GM06990 (cell line): ENCODE data around the gene IFFO2.
A peak's percentile ranks its signal among the peaks of the same experiment; 100 is the strongest.

Experiments
- DNase-seq: peaks from one replicate; pipeline ENCODE4 v3.0.0-alpha.2; 2011; ENCODE audit not compliant: insufficient read length; ENCODE audit errors: extremely low read depth
- H3K27me3 ChIP-seq: replicated peaks from 2 replicates; pipeline ENCODE4 v1.6.0; 2011; ENCODE audit warnings: low read length; ENCODE audit not compliant: control insufficient read depth, insufficient read depth
- H3K36me3 ChIP-seq: 2 replicates; pipeline ENCODE4 v1.5.1; 2011; ENCODE audit warnings: low read length; ENCODE audit not compliant: control insufficient read depth, insufficient read depth
- H3K4me3 ChIP-seq: replicated peaks from 2 replicates; pipeline ENCODE4 v1.5.1; 2011; ENCODE audit warnings: low read depth, mild to moderate bottlenecking, control low read depth, low read length
- TF ChIP-seq, protein P1 (sequence below): IDR thresholded peaks from 2 replicates; pipeline ENCODE4 v1.5.1; 2011; ENCODE audit warnings: low read length, control low read depth, mild to moderate bottlenecking, inconsistent platforms; ENCODE audit not compliant: insufficient read depth, poor library complexity, severe bottlenecking

IFFO2 gene

DNA sequence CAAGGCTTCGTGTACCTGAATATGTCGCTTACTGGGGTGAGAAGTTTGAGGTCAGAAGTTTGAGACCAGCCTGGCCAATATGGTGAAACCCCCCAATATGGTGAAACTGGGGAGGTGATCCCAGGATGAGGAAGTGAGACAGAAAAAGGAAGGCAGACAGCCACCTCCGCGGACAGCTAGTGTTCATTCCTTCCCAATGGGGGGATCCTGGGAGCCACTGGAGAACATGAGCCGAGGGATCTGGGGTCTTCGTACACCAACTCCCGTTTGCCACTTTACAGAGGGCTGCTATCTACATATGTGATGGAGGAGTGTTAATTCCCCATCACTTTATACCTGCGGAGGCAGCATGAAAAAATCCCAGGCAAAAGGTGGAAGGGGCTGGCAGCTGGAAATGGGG, 19.6 kb upstream of the IFFO2 start:
- TF ChIP-seq, protein P1, sequence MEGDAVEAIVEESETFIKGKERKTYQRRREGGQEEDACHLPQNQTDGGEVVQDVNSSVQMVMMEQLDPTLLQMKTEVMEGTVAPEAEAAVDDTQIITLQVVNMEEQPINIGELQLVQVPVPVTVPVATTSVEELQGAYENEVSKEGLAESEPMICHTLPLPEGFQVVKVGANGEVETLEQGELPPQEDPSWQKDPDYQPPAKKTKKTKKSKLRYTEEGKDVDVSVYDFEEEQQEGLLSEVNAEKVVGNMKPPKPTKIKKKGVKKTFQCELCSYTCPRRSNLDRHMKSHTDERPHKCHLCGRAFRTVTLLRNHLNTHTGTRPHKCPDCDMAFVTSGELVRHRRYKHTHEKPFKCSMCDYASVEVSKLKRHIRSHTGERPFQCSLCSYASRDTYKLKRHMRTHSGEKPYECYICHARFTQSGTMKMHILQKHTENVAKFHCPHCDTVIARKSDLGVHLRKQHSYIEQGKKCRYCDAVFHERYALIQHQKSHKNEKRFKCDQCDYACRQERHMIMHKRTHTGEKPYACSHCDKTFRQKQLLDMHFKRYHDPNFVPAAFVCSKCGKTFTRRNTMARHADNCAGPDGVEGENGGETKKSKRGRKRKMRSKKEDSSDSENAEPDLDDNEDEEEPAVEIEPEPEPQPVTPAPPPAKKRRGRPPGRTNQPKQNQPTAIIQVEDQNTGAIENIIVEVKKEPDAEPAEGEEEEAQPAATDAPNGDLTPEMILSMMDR: no peak
- Histone ChIP-seq H3K27me3 (no peaks in the 10 kb centered on the region; the same call in 1 of the 2 replicates), H3K36me3 (no peaks in the 10 kb centered on the region), H3K4me3 (no peak overlapping the region)
- DNase-seq: no peak

DNA sequence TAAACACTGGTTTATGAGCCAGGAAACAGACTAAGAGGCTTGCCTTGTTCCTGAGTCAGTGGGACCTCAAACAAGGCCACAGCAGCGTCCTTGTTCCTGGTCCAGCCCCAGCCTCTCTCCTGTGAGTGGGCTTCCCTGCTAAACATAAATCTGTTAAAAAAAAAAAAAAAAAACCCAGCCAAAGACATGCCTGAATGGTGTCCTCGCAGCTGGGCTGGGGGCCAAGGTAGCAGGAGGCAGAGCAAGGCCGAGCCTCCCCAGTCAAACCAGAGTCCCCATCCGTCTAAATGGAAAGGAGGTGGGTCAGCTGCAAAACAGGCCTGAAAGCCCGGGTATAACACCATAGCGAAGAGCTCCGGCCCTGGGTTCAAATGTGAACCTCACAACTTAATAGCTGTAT, 18.1 kb upstream of the IFFO2 start:
- no peaks in the 10 kb centered on the region for H3K36me3 ChIP-seq
- H3K27me3 ChIP-seq: no peaks in the 10 kb centered on the region; the same call in 1 of the 2 replicates
- DNase-seq: no peak
- TF ChIP-seq, protein P1: no peak
- no peak overlapping the region for H3K4me3 ChIP-seq

DNA sequence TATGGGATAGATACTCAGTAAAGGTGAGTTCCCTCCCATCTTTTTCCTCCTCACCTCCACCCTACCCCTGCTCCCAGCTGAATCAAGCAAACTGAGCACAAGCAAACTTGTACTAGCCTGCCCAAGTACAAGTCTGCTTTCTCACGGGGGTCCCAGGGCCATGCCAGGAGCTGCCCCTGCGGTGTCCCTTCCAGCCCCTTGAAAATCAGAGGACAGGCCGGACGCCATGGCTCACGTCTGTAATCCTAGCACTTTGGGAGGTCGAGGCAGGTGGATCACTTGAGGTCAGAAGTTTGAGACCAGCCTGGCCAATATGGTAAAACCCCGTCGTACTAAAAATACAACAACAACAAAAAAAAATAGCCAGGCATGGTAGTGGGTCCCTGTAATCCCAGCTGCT, 17.5 kb upstream of the IFFO2 start:
- Histone ChIP-seq H3K4me3 (no peak overlapping the region), H3K27me3 (no peaks in the 10 kb centered on the region; the same call in 1 of the 2 replicates), H3K36me3 (no peaks in the 10 kb centered on the region)
- TF ChIP-seq, protein P1: no peak
- no peak for DNase-seq

DNA sequence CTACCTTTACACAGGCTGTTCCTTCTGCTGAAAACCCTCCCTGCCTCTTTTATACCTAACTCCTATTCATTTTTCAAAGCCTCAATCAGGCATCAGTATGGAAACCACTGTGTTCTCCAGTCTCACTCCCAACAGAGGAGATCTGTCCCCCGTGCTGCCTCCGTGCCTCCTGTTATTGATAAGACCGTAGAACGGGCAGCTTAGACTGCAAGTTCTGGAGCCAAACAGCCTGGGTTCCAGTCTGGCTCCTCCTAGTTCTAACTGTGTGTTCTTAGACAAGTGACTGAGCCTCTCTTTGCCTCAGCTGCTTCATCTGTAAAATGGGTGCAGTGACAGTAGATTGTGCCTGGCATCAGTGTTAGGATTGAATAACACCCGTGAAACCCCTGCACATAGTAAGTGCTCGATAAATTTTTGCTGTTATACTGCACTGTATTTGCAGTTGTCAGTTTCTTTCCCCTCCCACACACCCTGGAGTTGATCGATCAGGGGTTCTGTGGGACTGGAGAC, 17.0 kb upstream of the IFFO2 start:
- H3K4me3 ChIP-seq: no peak overlapping the region
- H3K27me3 ChIP-seq: no peaks in the 10 kb centered on the region; the same call in 1 of the 2 replicates
- TF ChIP-seq, protein P1: no peak
- no peak for DNase-seq
- H3K36me3 ChIP-seq: no peaks in the 10 kb centered on the region

DNA sequence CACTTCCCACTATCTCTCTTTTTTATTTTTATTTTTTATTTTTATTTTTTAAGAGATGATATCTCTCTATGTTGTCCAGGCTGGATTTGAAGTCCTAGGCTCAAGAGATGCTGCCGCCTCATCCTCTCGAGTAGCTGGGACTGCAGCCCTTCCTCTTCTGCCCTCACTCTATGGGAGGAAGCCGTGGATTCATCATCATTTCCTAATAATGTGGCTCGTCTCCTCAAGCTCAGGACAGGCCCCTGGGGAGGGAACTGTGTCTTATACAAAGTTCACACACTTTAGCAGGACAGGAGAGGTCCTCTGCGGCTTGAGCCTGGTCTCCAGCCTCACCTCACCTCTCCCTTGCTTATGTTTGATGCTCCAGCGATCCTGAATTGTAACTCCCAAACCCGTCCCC, 16.5 kb upstream of the IFFO2 start:
- Histone ChIP-seq H3K27me3 (no peaks in the 10 kb centered on the region; the same call in 1 of the 2 replicates), H3K4me3 (no peak overlapping the region), H3K36me3 (no peaks in the 10 kb centered on the region)
- DNase-seq: no peak
- TF ChIP-seq, protein P1: no peak

DNA sequence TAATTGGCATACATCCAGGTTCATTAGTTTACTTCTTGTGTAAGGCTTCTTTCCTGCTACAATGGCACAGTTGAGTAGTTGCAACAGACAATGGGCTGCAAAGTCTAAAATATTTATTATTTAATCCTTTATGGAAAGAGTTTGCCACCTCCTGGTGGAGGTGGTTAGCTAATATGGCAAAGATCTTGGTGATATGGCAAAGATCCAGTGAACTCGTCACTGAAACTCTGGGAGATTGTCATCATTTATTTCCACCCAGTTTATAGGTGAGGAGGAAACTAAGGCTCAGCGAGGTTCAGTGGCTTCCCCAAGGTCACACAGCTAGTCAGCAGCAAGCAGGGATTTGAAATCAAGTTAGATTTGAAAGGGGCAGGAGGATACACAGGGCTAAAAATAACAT, 16.1 kb upstream of the IFFO2 start:
- Histone ChIP-seq H3K4me3 (no peak overlapping the region), H3K36me3 (no peaks in the 10 kb centered on the region), H3K27me3 (no peaks in the 10 kb centered on the region; the same call in 1 of the 2 replicates)
- TF ChIP-seq, protein P1: peak; percentile 21
- DNase-seq: no peak
